Mucosa of rectum (tissue), 2 donors: ENCODE results near the gene NDRG4.

Experiments used
- H3K27ac ChIP-seq, 2 donors: one replicate each; pipeline ENCODE4 v1.7.0; 2013; ENCODE audit warnings: inconsistent platforms in 2 of 2, low read depth in 2 of 2, low read length in 2 of 2
- H3K27me3 ChIP-seq, 2 donors: one replicate each; pipeline ENCODE4 v1.7.0; 2013; ENCODE audit warnings: low read length in 2 of 2; ENCODE audit not compliant: control insufficient read depth in 2 of 2, insufficient read depth in 2 of 2
- H3K36me3 ChIP-seq, 2 donors: one replicate each; pipeline ENCODE4 v1.7.0; 2013; ENCODE audit warnings: low read length in 2 of 2; ENCODE audit not compliant: control insufficient read depth in 2 of 2, insufficient read depth in 2 of 2
- H3K4me1 ChIP-seq, 2 donors: one replicate each; pipeline ENCODE4 v1.7.0; 2013; ENCODE audit warnings: low read length in 2 of 2, mild to moderate bottlenecking in 1 of 2; ENCODE audit not compliant: control insufficient read depth in 2 of 2, insufficient read depth in 2 of 2
- H3K4me3 ChIP-seq, 2 donors: one replicate each; pipeline ENCODE4 v1.7.0; 2013; ENCODE audit warnings: low read length in 2 of 2
- H3K9ac ChIP-seq, 2 donors: one replicate each; pipeline ENCODE4 v1.7.0; 2013; ENCODE audit warnings: low read length in 2 of 2, low read depth in 1 of 2, mild to moderate bottlenecking in 1 of 2
- H3K9me3 ChIP-seq, 2 donors: one replicate each; pipeline ENCODE4 v1.7.0; 2013; ENCODE audit warnings: low read length in 2 of 2; ENCODE audit not compliant: control insufficient read depth in 2 of 2
- donor health status: healthy.
- donor health status: Normal muscosa, but diverticular disease.

NDRG4 gene

DNA sequence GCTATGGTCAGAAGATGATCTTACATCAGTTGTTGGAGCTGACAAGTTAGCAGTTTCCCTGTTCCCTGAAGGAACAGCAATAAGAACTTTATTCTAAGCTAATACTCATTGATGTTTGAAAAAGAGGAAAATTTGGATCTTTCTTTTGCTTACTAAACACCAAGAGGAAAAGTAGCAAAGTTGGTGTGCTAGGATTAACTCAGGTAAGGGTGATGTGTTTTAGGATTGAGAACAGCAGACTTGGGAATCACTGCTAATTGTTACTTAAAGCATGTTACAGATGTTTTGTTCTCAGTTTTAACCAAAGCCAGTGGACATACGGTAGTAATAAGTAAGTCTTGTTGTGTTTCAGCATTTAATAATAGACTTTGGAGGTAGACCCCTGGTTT is 19.0 kb downstream of the NDRG4 start:
- H3K4me3 ChIP-seq, result no peak overlapping the region
- no peak overlapping the region for H3K27ac ChIP-seq
- peaks cover 54 to 59% of the 10 kb centered on the region in 2 donors for H3K36me3 ChIP-seq
- H3K9me3 ChIP-seq, result no peaks in the 10 kb centered on the region
- H3K9ac ChIP-seq, result no peak overlapping the region
- H3K4me1 ChIP-seq, result peaks cover 8 to 15% of the 10 kb centered on the region in 2 donors
- no peaks in the 10 kb centered on the region for H3K27me3 ChIP-seq

DNA sequence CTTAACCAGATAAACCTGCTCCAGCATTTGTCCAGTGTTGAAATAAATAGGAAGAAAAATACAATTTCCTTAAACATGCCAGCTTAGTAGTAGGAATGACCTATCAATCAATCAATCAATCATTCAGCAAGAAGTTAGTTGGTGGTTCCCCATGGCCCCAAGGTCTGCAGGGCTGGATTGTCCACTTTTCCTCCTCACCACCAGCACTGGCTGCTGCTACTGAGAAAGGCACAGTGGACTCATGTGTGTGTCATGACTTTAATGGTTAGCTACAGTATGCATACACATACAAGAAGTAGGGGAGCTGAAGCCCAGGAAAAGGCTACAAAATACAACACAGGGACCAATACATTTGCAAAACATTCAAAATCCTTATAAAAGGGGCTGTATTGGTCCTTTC is 19.8 kb downstream of the NDRG4 start:
- no peaks in the 10 kb centered on the region for H3K27me3 ChIP-seq
- no peak overlapping the region for H3K27ac ChIP-seq
- H3K4me1 ChIP-seq, result peaks cover 8 to 13% of the 10 kb centered on the region in 2 donors
- H3K4me3 ChIP-seq, result no peak overlapping the region
- H3K9me3 ChIP-seq, result no peaks in the 10 kb centered on the region
- H3K36me3 ChIP-seq, result peaks cover 61 to 67% of the 10 kb centered on the region in 2 donors
- H3K9ac ChIP-seq, result no peak overlapping the region

DNA sequence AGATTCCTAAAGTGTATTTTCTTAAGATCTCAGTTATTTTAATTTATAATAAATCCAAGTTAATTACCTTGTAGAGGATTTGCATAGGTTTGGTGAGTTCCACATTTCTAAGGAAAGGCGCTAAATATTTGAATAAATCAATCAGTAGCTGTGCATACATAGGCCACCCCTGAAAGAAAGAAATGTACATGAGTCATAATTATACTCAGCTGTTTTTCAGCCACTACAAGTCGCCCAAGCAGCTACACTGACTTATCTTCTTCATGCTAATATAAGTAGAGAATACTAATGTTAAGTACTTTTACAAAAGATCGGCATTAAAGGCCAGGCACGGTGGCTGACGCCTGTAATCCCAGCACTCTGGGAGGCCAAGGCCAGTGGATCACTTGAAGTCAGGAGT is 30.2 kb downstream of the NDRG4 start:
- Histone ChIP-seq H3K9me3 (no peaks in the 10 kb centered on the region), H3K4me3 (no peak overlapping the region), H3K27ac (no peak overlapping the region), H3K27me3 (no peaks in the 10 kb centered on the region), H3K36me3 (peaks cover 80 to 81% of the 10 kb centered on the region in 2 donors), H3K4me1 (no peaks in the 10 kb centered on the region), H3K9ac (no peak overlapping the region)

DNA sequence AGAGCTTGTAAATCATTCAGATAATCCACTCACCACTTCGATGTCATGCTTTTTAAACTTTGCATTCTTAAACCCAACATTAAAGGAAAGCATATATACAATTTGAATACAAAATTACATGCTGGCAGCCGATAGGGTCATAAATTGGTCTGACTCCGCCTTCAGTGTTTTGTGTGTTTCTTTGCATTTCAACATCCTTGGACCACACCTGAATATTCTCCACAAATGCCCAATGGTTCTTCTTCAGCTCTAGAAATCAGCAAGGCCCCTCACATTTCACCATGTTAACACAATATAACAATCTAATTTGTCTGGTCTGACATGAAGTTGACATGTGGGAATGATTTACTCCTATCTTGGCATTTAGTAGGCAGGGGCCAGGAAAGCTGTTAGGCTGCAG is 32.5 kb downstream of the NDRG4 start:
- Histone ChIP-seq H3K9ac (no peak overlapping the region), H3K27ac (no peak overlapping the region), H3K27me3 (no peaks in the 10 kb centered on the region), H3K36me3 (peaks cover 81 to 85% of the 10 kb centered on the region in 2 donors), H3K4me1 (no peaks in the 10 kb centered on the region), H3K9me3 (no peaks in the 10 kb centered on the region), H3K4me3 (no peak overlapping the region)

DNA sequence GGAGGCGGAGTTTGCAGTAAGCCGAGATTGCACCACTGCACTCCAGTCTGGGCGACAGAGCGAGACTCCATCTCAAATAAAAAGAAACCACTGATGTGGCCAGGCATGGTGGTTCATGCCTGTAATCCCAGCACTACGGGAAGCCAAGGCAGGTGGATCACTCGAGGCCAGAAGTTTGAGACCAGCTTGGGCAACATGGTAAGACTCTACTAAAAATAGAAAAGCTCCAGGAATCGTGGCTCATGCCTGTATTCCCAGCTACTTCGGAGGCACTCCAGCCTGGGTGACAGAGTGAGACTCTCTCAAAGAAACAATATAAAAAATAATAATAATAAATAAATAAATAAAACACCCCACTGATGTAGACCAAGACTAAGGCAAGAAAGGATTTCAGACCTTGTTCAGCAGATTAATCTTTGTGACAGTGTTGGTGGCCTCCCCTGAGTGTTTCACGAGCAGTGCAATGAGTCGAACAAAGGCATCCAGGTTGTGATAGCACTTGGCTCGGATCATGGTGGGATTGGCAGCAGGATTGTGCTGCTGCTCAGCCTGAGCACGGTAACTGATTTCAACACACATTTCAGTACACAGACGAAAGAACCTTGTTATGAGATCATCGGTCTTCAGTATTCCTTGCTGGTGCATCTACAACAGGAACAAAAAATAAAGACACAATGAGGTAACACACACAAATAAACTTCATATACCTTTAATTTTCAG is 34.0 kb downstream of the NDRG4 start:
- no peak overlapping the region for H3K4me3 ChIP-seq
- no peak overlapping the region for H3K27ac ChIP-seq
- peaks cover 86 to 88% of the 10 kb centered on the region in 2 donors for H3K36me3 ChIP-seq
- no peak overlapping the region for H3K9ac ChIP-seq
- no peaks in the 10 kb centered on the region for H3K9me3 ChIP-seq
- no peaks in the 10 kb centered on the region for H3K4me1 ChIP-seq
- H3K27me3 ChIP-seq, result no peaks in the 10 kb centered on the region

DNA sequence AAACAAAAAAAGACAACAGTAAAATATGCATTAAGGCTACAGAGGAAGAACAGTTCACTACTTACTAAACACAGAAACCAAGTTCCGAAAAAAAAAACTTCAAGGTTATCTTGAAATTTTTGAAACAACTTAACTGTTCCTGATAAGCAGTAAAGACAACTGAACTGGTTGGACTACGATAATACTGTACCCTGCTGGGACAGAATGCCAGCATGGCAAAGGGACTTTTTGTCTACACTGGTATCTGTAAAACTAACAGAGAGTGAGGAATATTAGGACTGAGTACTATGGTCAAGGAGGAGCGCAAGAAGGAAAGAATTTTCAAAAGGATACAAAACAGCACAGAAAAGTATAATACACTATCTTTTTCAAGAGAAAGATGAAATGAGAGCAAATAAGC is 35.2 kb downstream of the NDRG4 start:
- Histone ChIP-seq H3K27ac (no peak overlapping the region), H3K4me1 (no peaks in the 10 kb centered on the region), H3K36me3 (peaks cover 90 to 92% of the 10 kb centered on the region in 2 donors), H3K27me3 (no peaks in the 10 kb centered on the region), H3K9me3 (no peaks in the 10 kb centered on the region), H3K4me3 (no peak overlapping the region), H3K9ac (no peak overlapping the region)

DNA sequence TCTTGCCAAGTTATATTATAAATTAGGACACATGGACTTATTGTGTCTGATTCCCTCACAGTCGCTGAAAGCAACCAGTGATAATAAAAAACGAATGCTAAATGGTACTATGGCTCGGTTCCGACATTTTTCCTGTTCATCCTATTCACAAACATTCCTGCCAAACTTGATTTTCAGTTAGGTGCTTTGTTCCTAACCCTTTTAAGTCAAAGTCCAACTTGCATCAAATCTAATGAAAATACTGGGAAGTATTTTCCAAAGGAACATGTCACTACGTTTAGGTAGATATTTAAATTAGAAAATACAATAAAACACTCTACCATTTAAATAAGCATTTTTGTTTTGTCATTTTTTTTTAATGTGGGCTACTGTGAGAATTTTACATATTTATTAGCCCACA is 36.3 kb downstream of the NDRG4 start:
- H3K36me3 ChIP-seq, result peaks cover 87 to 93% of the 10 kb centered on the region in 2 donors

DNA sequence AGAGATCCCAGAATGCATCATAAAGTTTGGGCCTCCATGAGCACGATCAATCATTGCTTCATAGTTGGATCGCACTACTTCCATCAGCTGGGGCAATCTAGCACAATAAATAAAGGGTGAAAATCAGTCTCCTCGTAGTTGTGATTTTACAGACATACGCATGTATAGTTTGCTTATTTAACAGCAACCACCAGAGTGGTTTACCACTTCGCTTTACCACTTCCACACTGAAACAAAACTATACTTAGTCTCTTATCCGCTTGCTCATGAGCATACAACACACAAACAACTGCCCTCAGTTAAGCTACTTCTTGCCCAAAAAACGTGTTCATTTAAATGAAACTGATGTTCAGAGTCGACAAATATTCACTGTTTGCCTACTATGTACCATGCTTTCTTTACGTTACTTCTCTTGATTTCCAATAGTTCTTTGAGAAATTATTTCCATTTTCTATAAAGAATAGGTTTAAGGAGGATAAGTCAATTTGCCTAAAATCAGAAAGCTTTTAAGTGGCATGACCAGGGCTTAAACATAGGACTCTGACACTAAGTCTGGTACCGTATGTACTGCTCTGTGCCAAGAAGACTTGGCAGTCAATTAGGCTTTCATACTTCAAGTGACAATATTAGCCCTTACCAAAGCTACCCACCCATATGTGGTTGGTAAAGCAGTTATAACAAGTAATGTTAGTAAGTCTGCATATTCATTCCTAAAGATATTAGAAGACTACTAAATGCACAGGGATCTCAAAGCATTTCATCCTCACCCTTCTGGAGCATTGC is 37.4 kb downstream of the NDRG4 start:
- H3K4me1 ChIP-seq, result no peaks in the 10 kb centered on the region
- no peaks in the 10 kb centered on the region for H3K9me3 ChIP-seq
- no peak overlapping the region for H3K27ac ChIP-seq
- H3K36me3 ChIP-seq, result peaks cover 87 to 92% of the 10 kb centered on the region in 2 donors
- H3K9ac ChIP-seq, result no peak overlapping the region
- no peak overlapping the region for H3K4me3 ChIP-seq
- H3K27me3 ChIP-seq, result no peaks in the 10 kb centered on the region

More for the DNA sequence above, 36.3 kb downstream of the NDRG4 start:
- Histone ChIP-seq H3K9me3 (no peaks in the 10 kb centered on the region), H3K4me1 (no peaks in the 10 kb centered on the region), H3K4me3 (no peak overlapping the region), H3K27me3 (no peaks in the 10 kb centered on the region), H3K9ac (no peak overlapping the region), H3K27ac (no peak overlapping the region)

DNA sequence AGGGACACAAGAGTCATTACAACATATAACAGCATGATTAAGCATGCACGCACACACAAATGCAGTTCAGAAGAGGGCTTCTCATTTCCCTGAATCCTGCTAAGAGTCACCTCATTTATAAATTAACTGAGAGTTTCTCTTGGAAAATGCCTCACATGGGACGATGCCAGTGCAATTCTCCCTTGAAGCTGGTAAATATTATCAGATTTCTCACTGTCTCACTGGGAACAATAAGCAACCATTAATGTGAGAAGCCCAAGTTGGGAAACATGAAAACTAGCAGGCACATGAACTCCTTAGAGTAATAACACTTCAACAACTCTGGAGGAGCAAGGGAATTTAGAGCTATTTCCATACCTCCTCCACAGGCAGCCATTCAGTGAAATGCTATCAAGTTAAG is 41.8 kb downstream of the NDRG4 start:
- Histone ChIP-seq H3K9me3 (no peaks in the 10 kb centered on the region), H3K36me3 (peaks cover 94 to 96% of the 10 kb centered on the region in 2 donors), H3K4me3 (no peak overlapping the region), H3K4me1 (no peaks in the 10 kb centered on the region), H3K27me3 (no peaks in the 10 kb centered on the region), H3K27ac (no peak overlapping the region), H3K9ac (no peak overlapping the region)

DNA sequence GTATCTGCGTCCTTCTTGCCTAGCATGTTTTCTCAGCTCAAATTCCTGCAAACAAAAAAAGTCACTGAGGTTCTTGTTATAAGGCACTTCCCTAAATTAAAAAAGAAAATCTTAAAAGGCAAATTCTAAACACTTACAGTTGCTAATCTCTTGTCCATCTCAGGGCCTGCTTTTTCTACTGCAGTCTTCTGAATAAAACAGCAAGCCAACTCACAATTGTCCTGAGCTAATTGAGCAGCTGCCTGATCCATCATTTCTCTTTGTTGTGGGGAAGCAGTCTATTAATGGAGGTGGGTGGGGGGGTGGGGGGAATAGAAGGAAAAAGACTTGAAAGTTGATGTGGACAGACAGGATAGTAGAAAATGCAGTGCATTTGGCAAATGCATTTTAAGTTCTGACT is 42.3 kb downstream of the NDRG4 start:
- H3K27ac ChIP-seq, result no peak overlapping the region
- H3K9ac ChIP-seq, result no peak overlapping the region
- H3K4me3 ChIP-seq, result no peak overlapping the region
- H3K27me3 ChIP-seq, result no peaks in the 10 kb centered on the region
- H3K4me1 ChIP-seq, result no peaks in the 10 kb centered on the region
- peaks cover 94 to 96% of the 10 kb centered on the region in 2 donors for H3K36me3 ChIP-seq
- H3K9me3 ChIP-seq, result no peaks in the 10 kb centered on the region
